ENCODE data around the gene FRY. TPM values are rescaled to one million over a fixed set of nuclear protein-coding genes. Genes with fewer than 3 reads are reported as not detected.

The FRY gene
- total and polyA plus RNA-seq, 2 of the 13 experiments (the other 11 are each of a cell fraction or from before 2014, with no cell fraction given) = 8.2 to 13.1 TPM

GRCh38 chr13:32135655-32136054 is 104.1 kb downstream of the FRY start (continued):
- TF ChIP-seq ZNF264 (CRISPR knock-in tag; IDR thresholded peaks at IDR 0.05) = no peak

- Histone ChIP-seq H3K9me3 (ENCODE audit: low read length) (no peaks in the 10 kb centered on the region), H3K9ac (ENCODE audit: insufficient read depth, low read depth, low read length) (no peak overlapping the region), H3K4me2 (ENCODE audit: low read depth, low read length) (no peak overlapping the region), H2AFZ (ENCODE audit: low read length) (no peak overlapping the region), H3K4me1 (ENCODE audit: insufficient read depth, low read length) (peaks cover 50% of the 10 kb centered on the region), H3K79me2 (ENCODE audit: insufficient read depth, low read length) (no peaks in the 10 kb centered on the region), H4K20me1 (ENCODE audit: insufficient read depth, low read length) (no peaks in the 10 kb centered on the region), H3K4me3 (replicated peaks in 1 of 3; ENCODE audit: insufficient read depth in 1 of 3, low read depth in 2 of 3, low read length in 3 of 3) (no peak overlapping the region), H3K27me3 (ENCODE audit: control insufficient read depth in 1 of 2, insufficient read depth in 2 of 2, low read length in 2 of 2) (no peaks in the 10 kb centered on the region), H3K36me3 (replicated peaks in 1 of 2; ENCODE audit: control insufficient read depth in 1 of 2, insufficient read depth in 2 of 2, low read length in 2 of 2) (peaks cover 2% of the 10 kb centered on the region in 2 experiments; a peak in 1 of 5 replicates), H3K27ac (ENCODE audit: extremely low read length, insufficient read depth, low read length) (no peak overlapping the region)
- FAIRE-seq = no peak
- TF ChIP-seq, protein P1, sequence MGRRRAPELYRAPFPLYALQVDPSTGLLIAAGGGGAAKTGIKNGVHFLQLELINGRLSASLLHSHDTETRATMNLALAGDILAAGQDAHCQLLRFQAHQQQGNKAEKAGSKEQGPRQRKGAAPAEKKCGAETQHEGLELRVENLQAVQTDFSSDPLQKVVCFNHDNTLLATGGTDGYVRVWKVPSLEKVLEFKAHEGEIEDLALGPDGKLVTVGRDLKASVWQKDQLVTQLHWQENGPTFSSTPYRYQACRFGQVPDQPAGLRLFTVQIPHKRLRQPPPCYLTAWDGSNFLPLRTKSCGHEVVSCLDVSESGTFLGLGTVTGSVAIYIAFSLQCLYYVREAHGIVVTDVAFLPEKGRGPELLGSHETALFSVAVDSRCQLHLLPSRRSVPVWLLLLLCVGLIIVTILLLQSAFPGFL (CRISPR knock-in tag; IDR thresholded peaks at IDR 0.05) = no peak
- TF ChIP-seq ZNF616 (CRISPR knock-in tag; IDR thresholded peaks at IDR 0.05; ENCODE audit: low read depth) (no peak), ZNF792 (CRISPR knock-in tag; IDR thresholded peaks at IDR 0.05) (no peak), SRSF9 (IDR thresholded peaks at IDR 0.05; ENCODE audit: borderline replicate concordance, insufficient read depth, low read depth, low read length, poor library complexity, severe bottlenecking) (no peak), ZNF225 (CRISPR knock-in tag; IDR thresholded peaks at IDR 0.05) (no peak), CEBPB (IDR thresholded peaks at IDR 0.05; ENCODE audit: borderline replicate concordance, low read depth, low read length) (no peak), TBX2 (CRISPR knock-in tag; IDR thresholded peaks at IDR 0.05; ENCODE audit: borderline replicate concordance) (no peak), ZNF143 (CRISPR knock-in tag; IDR thresholded peaks at IDR 0.05) (no peak)
- DNase-seq (ENCODE audit: low spot score) = no peak
- BruUV-seq (replicated peaks) = no TSS peak
- in situ Hi-C loops (cut with HindIII; ENCODE audit: extremely low pct_ligation_motif_present, low pct_unique_long_range_greater_than_20kb) = loop anchor here (25.0 kb wide), 1 partner anchor 99 kb away; the partner anchor contains the start of gene FRY
- ChIA-PET CTCF (ENCODE audit: low intra/inter-chr PET ratio, low total read pairs) (no interaction called here), POLR2A (no interaction called here)
- 100% methylated on average over 2 of the region's 2 CpGs for WGBS (ENCODE audit: low lambda C conversion rate)
- ATAC-seq = no peak
- intact Hi-C loops (cut with micrococcal nuclease; ENCODE audit: unreplicated experiment) = no loop called here
Observed at GRCh38 chr13:32136061-32136460, 104.5 kb downstream of the FRY start.

Data from HepG2 (cell line).